GM19397 (cell line): ENCODE measurements around the gene PAIP1.
A peak's percentile ranks its signal among the peaks of the same experiment; 100 is the strongest.
"Not testable (repeated sequence)": the region's sequence is repeated elsewhere in the genome, so short reads cannot be mapped to it uniquely, and the experiment has no call there.

ENCODE experiments used
- ATAC-seq: cut with Tn5 transposase; IDR thresholded peaks from one replicate; pipeline ENCODE4 v1.9.1; 2021; ENCODE audit warnings: mild to moderate bottlenecking, moderate library complexity; ENCODE audit not compliant: unreplicated experiment

Gene PAIP1

GRCh38 chr5:43556857-43557542 lies at the start of gene PAIP1:
PAIP1 (minus strand) TSS chr5:43557077; CDS start chr5:43556846, 231 bp downstream.
- peak; percentile 83 for ATAC-seq

- no peak for ATAC-seq
Measured at GRCh38 chr5:43606351-43606750, 49.5 kb upstream of the PAIP1 start.

- no peak for ATAC-seq
Measured at GRCh38 chr5:43604699-43605098, 47.8 kb upstream of the PAIP1 start.

- peak; percentile 45 for ATAC-seq
Measured at GRCh38 chr5:43603344-43604217, 46.7 kb upstream of the PAIP1 start.

- peak; percentile 85 for ATAC-seq
Measured at GRCh38 chr5:43602461-43603343, 45.8 kb upstream of the PAIP1 start, which contains the start of gene NNT. NNT (plus strand) TSS chr5:43603180; CDS start chr5:43609196, 6,016 bp downstream.

- no peak for ATAC-seq
Measured at GRCh38 chr5:43601454-43602260, 44.8 kb upstream of the PAIP1 start.

- ATAC-seq = not testable (repeated sequence)
Measured at GRCh38 chr5:43598927-43599326, 42.0 kb upstream of the PAIP1 start.

GRCh38 chr5:43592363-43592762 lies 35.5 kb upstream of the PAIP1 start:
- no peak for ATAC-seq

GRCh38 chr5:43590700-43591099 lies 33.8 kb upstream of the PAIP1 start:
- ATAC-seq = no peak

GRCh38 chr5:43589310-43589709 lies 32.4 kb upstream of the PAIP1 start:
- ATAC-seq = no peak

- no peak for ATAC-seq
Measured at GRCh38 chr5:43588842-43589241, 32.0 kb upstream of the PAIP1 start.

- ATAC-seq = no peak
Measured at GRCh38 chr5:43584166-43584699, 27.4 kb upstream of the PAIP1 start.

GRCh38 chr5:43583724-43584123 lies 26.8 kb upstream of the PAIP1 start:
- ATAC-seq = no peak

- ATAC-seq = no peak
Measured at GRCh38 chr5:43582082-43583005, 25.5 kb upstream of the PAIP1 start.

- ATAC-seq = no peak
Measured at GRCh38 chr5:43581398-43581797, 24.5 kb upstream of the PAIP1 start.

GRCh38 chr5:43580402-43581210 lies 23.7 kb upstream of the PAIP1 start:
- not testable (repeated sequence) for ATAC-seq

- ATAC-seq = no peak
Measured at GRCh38 chr5:43573058-43573457, 16.2 kb upstream of the PAIP1 start.

- ATAC-seq = no peak
Measured at GRCh38 chr5:43572357-43572756, 15.5 kb upstream of the PAIP1 start.
